Activated CD4-positive, alpha-beta T cell treated with anti-CD3 and anti-CD28 coated beads, Interleukin-2, amount 10 ng/mL, durations not matched to agents 24 days and 14 days (primary cell): ENCODE results near the gene FOXN3. TPM values are rescaled to one million over a fixed set of nuclear protein-coding genes. Genes with fewer than 3 reads are reported as not detected.
A peak's percentile ranks its signal among the peaks of the same experiment; 100 is the strongest.
"Not testable (repeated sequence)": the region's sequence is repeated elsewhere in the genome, so short reads cannot be mapped to it uniquely, and the experiment has no call there.

ENCODE experiments used
- DNase-seq: peaks from one replicate; pipeline ENCODE4 v3.0.0; 2022
- H3K27ac Mint-ChIP-seq: one replicate; pipeline ENCODE4 v1.8.0; 2022; ENCODE audit warnings: mild to moderate bottlenecking, mixed read lengths
- H3K27me3 Mint-ChIP-seq: one replicate; pipeline ENCODE4 v1.8.0; 2022; ENCODE audit warnings: mixed read lengths
- H3K36me3 Mint-ChIP-seq: one replicate; pipeline ENCODE4 v1.8.0; 2022; ENCODE audit warnings: low read depth, mild to moderate bottlenecking, mixed read lengths
- H3K4me1 Mint-ChIP-seq: one replicate; pipeline ENCODE4 v1.8.0; 2021; ENCODE audit warnings: mixed read lengths
- H3K4me3 Mint-ChIP-seq: one replicate; pipeline ENCODE4 v1.8.0; 2022; ENCODE audit warnings: mild to moderate bottlenecking, moderate library complexity, mixed read lengths
- H3K9me3 Mint-ChIP-seq: one replicate; pipeline ENCODE4 v1.8.0; 2021; ENCODE audit warnings: mixed read lengths
- intact Hi-C: fragments of 100-400 bp; cut with micrococcal nuclease; formaldehyde crosslinking; loops from one replicate; pipeline ENCODE4 v1.15.1; 2023
- total RNA-seq: library from RNA; stranded (reverse); gene quantifications from 2 replicates; pipeline ENCODE4 v1.2.3, GENCODE V29; 2022

The FOXN3 gene
- total RNA-seq, 1 donor from 2014 or later = 80.0 TPM

GRCh38 chr14:89308232-89308959, 108.6 kb downstream of the FOXN3 start:
- no peak overlapping the region for H3K27ac Mint-ChIP-seq
- no peaks in the 10 kb centered on the region for H3K27me3 Mint-ChIP-seq
- DNase-seq = no peak
- no peak overlapping the region for H3K4me3 Mint-ChIP-seq
- H3K4me1 Mint-ChIP-seq = peaks cover 26% of the 10 kb centered on the region
- H3K36me3 Mint-ChIP-seq = peaks cover 11% of the 10 kb centered on the region
- no peaks in the 10 kb centered on the region for H3K9me3 Mint-ChIP-seq
- intact Hi-C loops = loop anchor here (10.0 kb wide), 1 partner anchor 106 kb away; the partner anchor contains the start of gene FOXN3

GRCh38 chr14:89307409-89307808, 109.6 kb downstream of the FOXN3 start:
- H3K36me3 Mint-ChIP-seq = peaks cover 17% of the 10 kb centered on the region
- H3K4me3 Mint-ChIP-seq = no peak overlapping the region
- H3K4me1 Mint-ChIP-seq = peaks cover 36% of the 10 kb centered on the region
- intact Hi-C loops = loop anchor here (10.0 kb wide), 1 partner anchor 107 kb away; the partner anchor contains the start of gene FOXN3
- H3K27ac Mint-ChIP-seq = peak overlapping the region; percentile 5
- H3K9me3 Mint-ChIP-seq = no peaks in the 10 kb centered on the region
- no peak for DNase-seq
- H3K27me3 Mint-ChIP-seq = no peaks in the 10 kb centered on the region

GRCh38 chr14:89304972-89305703, 111.9 kb downstream of the FOXN3 start:
- DNase-seq = peak; percentile 63
- peak overlapping the region; percentile 88 for H3K27ac Mint-ChIP-seq
- peaks cover 25% of the 10 kb centered on the region for H3K36me3 Mint-ChIP-seq
- H3K27me3 Mint-ChIP-seq = no peaks in the 10 kb centered on the region
- H3K4me3 Mint-ChIP-seq = peak overlapping the region; percentile 84
- H3K9me3 Mint-ChIP-seq = peaks cover 4% of the 10 kb centered on the region
- peaks cover 42% of the 10 kb centered on the region for H3K4me1 Mint-ChIP-seq
- intact Hi-C loops = loop anchor here (2.0 to 10.0 kb wide), 2 partner anchors 60 to 110 kb away; partner anchors contain the start of gene FOXN3

GRCh38 chr14:89304561-89304960, 112.5 kb downstream of the FOXN3 start:
- peak overlapping the region; percentile 84 for H3K4me3 Mint-ChIP-seq
- intact Hi-C loops = loop anchor here (2.0 to 10.0 kb wide), 2 partner anchors 60 to 110 kb away; partner anchors contain the start of gene FOXN3
- no peak for DNase-seq
- H3K9me3 Mint-ChIP-seq = peaks cover 8% of the 10 kb centered on the region
- H3K4me1 Mint-ChIP-seq = peaks cover 39% of the 10 kb centered on the region
- H3K36me3 Mint-ChIP-seq = peaks cover 30% of the 10 kb centered on the region
- H3K27ac Mint-ChIP-seq = peak overlapping the region; percentile 88
- H3K27me3 Mint-ChIP-seq = no peaks in the 10 kb centered on the region

- H3K36me3 Mint-ChIP-seq = peaks cover 38% of the 10 kb centered on the region
- peaks cover 41% of the 10 kb centered on the region for H3K4me1 Mint-ChIP-seq
- H3K4me3 Mint-ChIP-seq = peak overlapping the region; percentile 84
- intact Hi-C loops = loop anchor here (2.0 to 10.0 kb wide), 2 partner anchors 61 to 111 kb away; partner anchors contain the start of gene FOXN3
- peak; percentile 80 for DNase-seq
- peak overlapping the region; percentile 88 for H3K27ac Mint-ChIP-seq
- peaks cover 12% of the 10 kb centered on the region for H3K9me3 Mint-ChIP-seq
- no peaks in the 10 kb centered on the region for H3K27me3 Mint-ChIP-seq
These were observed 113.3 kb downstream of the FOXN3 start for GRCh38 chr14:89303456-89304435.

- Mint-ChIP-seq H3K9me3 (peaks cover 12% of the 10 kb centered on the region), H3K4me1 (peaks cover 43% of the 10 kb centered on the region), H3K4me3 (peak overlapping the region; percentile 84), H3K27ac (peak overlapping the region; percentile 68), H3K36me3 (peaks cover 43% of the 10 kb centered on the region), H3K27me3 (no peaks in the 10 kb centered on the region)
- DNase-seq = no peak
- intact Hi-C loops = loop anchor here (10.0 kb wide), 1 partner anchor 112 kb away; the partner anchor contains the start of gene FOXN3
These were observed 114.6 kb downstream of the FOXN3 start for GRCh38 chr14:89302396-89302950.

GRCh38 chr14:89299587-89299986, 117.4 kb downstream of the FOXN3 start:
- H3K4me3 Mint-ChIP-seq = no peak overlapping the region
- H3K27ac Mint-ChIP-seq = no peak overlapping the region
- peaks cover 12% of the 10 kb centered on the region for H3K9me3 Mint-ChIP-seq
- no peaks in the 10 kb centered on the region for H3K27me3 Mint-ChIP-seq
- H3K4me1 Mint-ChIP-seq = peaks cover 37% of the 10 kb centered on the region
- intact Hi-C loops = no loop called here
- peaks cover 40% of the 10 kb centered on the region for H3K36me3 Mint-ChIP-seq
- no peak for DNase-seq

- H3K4me1 Mint-ChIP-seq = peaks cover 29% of the 10 kb centered on the region
- H3K27ac Mint-ChIP-seq = no peak overlapping the region
- no peak for DNase-seq
- H3K4me3 Mint-ChIP-seq = no peak overlapping the region
- H3K27me3 Mint-ChIP-seq = no peaks in the 10 kb centered on the region
- peaks cover 36% of the 10 kb centered on the region for H3K36me3 Mint-ChIP-seq
- intact Hi-C loops = no loop called here
- peaks cover 12% of the 10 kb centered on the region for H3K9me3 Mint-ChIP-seq
These were observed 118.8 kb downstream of the FOXN3 start for GRCh38 chr14:89298056-89298834.

- Mint-ChIP-seq H3K4me3 (no peak overlapping the region), H3K27ac (no peak overlapping the region), H3K4me1 (peaks cover 21% of the 10 kb centered on the region), H3K27me3 (no peaks in the 10 kb centered on the region), H3K9me3 (peaks cover 8% of the 10 kb centered on the region), H3K36me3 (peaks cover 22% of the 10 kb centered on the region)
- intact Hi-C loops = no loop called here
- no peak for DNase-seq
These were observed 120.7 kb downstream of the FOXN3 start for GRCh38 chr14:89296281-89296745.

GRCh38 chr14:89294872-89295271, 122.2 kb downstream of the FOXN3 start:
- Mint-ChIP-seq H3K27ac (no peak overlapping the region), H3K4me1 (peaks cover 30% of the 10 kb centered on the region), H3K4me3 (no peak overlapping the region), H3K36me3 (peaks cover 21% of the 10 kb centered on the region), H3K9me3 (peaks cover 8% of the 10 kb centered on the region), H3K27me3 (no peaks in the 10 kb centered on the region)
- intact Hi-C loops = no loop called here
- no peak for DNase-seq

- H3K9me3 Mint-ChIP-seq, H3K27me3 Mint-ChIP-seq, H3K4me3 Mint-ChIP-seq, intact Hi-C loops, H3K27ac Mint-ChIP-seq, DNase-seq: not testable (repeated sequence)
- Mint-ChIP-seq H3K4me1 (peaks cover 30% of the 10 kb centered on the region), H3K36me3 (peaks cover 17% of the 10 kb centered on the region)
These were observed 122.6 kb downstream of the FOXN3 start for GRCh38 chr14:89294469-89294868.

- Mint-ChIP-seq H3K9me3 (no peaks in the 10 kb centered on the region), H3K36me3 (peaks cover 13% of the 10 kb centered on the region), H3K27me3 (no peaks in the 10 kb centered on the region), H3K27ac (peak overlapping the region; percentile 8), H3K4me3 (no peak overlapping the region), H3K4me1 (peaks cover 30% of the 10 kb centered on the region)
- no peak for DNase-seq
- intact Hi-C loops = no loop called here
These were observed 123.0 kb downstream of the FOXN3 start for GRCh38 chr14:89294060-89294459.
